Activated CD4-positive, CD25-positive, alpha-beta regulatory T cell treated with anti-CD3 and anti-CD28 coated beads, Interleukin-2, amount 50 U/mL, for 16 hours (primary cell): Measurements from ENCODE around the gene RNASE8.
"Not testable (repeated sequence)": the region's sequence is repeated elsewhere in the genome, so short reads cannot be mapped to it uniquely, and the experiment has no call there.

Experiments used
- DNase-seq: peaks from one replicate; pipeline ENCODE4 v3.0.0-alpha.2; 2020; ENCODE audit warnings: low read depth, low spot score

The RNASE8 gene

DNA sequence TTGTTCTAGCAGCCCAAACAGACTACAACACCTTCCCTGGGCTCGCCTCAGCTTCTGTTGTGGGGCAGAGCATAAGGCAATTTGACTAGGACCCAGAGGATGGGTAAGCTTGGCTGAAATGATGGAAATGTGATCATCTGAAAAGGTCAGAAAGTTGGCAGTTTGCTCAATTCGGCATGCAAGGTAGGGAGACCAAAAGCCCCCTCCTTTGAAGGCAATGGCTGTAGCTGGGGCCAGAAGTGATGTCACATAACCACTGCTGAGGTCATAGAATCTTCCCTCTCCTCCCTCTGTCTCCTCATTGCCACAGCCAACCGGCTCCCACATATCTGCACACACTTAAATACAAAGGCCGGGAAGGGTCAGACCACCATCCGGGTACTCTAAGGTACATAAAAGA is 27.7 kb upstream of the RNASE8 start, which contains the start of gene TPPP2:
Gene TPPP2 (plus strand): TSS at position 301 of the 400 bp plus-strand sequence. CDS start 365 bp downstream, outside the sequence.
- DNase-seq = no peak

DNA sequence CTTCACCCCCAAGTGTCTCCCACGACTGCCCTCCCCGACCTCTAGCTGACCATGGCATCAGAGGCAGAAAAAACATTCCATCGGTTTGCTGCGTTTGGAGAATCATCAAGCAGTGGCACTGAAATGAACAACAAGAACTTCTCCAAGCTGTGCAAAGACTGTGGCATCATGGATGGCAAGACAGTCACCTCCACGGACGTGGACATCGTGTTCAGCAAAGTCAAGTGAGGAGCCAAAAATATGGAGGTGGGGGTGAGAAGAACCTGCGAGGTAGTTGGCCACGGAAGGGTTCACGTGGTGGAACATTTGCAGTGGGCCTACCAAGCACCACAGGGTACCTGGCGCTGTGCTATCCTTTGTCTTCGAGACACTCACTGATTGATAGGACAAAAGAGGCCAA is 27.1 kb upstream of the RNASE8 start:
- no peak for DNase-seq

DNA sequence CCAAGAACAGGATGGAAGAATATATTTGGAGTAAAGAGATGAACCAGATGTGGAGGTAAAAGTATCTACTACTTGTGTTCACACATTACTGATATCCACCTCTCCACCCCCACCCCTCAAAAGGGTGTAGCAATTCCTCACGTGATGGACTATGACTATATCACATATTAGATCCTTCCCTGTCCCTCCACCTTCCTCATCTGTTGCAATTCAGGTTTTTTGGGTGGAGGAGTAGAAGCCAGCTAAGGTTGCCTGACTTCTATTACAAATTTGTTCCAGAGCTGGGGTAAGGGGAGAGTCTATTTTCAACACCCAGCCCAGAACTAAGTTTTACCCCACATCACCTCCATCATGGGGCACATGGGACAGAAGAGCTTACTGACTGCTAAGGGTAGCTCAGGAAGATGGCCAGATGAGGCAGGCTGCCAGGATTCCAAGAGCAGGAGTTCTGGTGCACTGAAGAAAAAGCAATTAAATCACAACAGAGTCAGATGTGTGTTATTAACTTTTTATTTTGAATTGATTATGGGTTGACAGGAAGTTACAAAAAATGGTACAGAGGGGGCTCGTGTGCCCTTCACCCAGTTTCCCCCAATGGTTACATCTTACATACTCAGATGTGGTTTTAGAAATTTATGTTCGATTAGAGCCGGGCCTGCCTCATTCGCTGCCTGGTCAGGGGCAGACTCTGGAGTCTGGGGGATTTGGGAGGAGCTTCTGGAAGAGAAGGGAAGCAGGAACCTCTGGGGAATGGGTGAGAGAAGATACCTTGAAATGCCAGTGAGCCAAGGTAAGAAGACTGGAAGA is 25.1 kb upstream of the RNASE8 start:
- DNase-seq = no peak

DNA sequence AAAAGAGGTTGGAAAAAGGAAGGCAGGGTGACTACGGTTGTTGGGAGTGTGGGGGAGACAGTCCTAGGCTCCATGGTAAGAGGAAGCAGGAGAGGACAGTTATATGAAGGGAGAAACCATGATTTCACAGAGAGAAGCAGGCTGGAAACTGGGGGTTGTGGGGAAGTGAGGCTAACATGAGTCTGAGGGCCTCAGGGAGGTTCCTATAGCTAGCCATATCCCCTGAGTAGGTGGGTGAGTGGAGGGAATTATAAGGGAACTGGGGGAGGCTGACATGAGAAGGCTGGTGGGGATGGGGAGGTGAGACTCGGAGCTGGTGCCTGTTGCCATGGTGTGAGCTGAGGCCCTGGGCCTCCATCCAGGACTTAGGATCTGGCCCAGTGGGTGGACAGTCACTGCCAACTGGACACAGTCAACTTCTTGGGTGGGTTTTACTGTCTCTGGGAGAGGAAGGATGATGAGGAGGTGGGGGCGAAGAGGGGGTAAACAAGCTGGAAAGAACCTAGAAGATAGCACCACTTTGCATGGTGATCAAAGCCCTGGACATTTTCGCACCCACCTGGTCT is 24.4 kb upstream of the RNASE8 start:
- DNase-seq = no peak

DNA sequence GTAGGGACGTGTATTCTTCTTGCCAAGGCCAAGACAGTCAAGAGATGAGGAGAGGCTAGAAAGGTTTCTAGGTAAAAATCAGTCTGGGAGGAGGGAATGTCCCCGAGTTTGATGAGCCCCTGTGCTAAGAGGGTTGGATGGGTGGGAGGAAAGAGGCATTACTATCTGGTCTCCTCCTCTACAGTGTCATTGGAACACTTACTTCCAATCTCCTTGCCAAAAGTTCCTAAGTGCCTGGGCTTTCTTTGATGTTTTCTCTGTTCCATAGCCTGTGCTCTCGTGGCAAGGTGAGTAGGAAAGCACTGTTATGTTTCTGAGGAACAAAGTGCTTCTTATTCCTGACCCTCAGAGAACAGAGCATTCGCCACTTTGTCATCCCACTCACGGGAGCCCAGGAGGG is 22.9 kb upstream of the RNASE8 start, which contains the start of gene RNASE13:
Gene RNASE13 (minus strand): TSS at position 101 of the 400 bp plus-strand sequence. CDS start 519 bp downstream, outside the sequence.
- no peak for DNase-seq

DNA sequence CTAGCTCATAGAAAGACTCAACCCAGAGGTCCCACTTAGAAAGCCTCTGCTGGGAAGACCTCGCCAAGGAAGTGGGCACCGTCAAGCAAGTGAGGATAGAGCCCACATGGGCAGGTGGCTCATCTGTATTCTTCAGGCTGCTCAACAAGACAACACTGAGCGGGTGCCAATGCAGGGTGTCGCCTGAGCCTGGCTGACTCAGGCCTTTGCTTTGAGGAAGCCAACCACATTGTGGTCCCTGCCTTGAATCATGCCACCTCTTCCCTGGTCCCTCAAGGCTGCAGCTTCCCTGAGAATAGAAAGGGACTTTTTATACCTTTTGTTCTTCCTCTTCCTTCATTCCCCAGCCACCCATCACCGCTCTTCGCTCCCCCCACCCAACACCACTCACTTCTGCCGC is 20.9 kb upstream of the RNASE8 start:
- DNase-seq = no peak

DNA sequence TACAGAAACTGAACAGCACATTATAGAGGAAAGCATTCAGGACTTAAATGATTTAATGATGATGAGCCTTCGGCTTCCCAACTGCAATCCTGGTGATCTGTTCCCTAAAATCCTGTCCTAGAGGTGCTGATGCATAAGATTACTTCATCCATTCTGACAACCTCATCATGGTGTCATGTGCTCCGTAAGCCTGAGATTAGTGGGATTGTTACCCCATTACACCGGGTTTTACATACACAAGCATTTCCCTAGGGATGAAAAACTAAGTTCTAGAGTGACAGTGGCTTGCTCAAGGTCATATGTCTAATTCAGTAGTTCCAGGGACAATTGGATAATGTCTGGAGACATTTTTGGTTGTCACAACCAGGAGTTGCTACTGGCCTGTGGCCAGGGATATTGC is 20.5 kb upstream of the RNASE8 start:
- no peak for DNase-seq

DNA sequence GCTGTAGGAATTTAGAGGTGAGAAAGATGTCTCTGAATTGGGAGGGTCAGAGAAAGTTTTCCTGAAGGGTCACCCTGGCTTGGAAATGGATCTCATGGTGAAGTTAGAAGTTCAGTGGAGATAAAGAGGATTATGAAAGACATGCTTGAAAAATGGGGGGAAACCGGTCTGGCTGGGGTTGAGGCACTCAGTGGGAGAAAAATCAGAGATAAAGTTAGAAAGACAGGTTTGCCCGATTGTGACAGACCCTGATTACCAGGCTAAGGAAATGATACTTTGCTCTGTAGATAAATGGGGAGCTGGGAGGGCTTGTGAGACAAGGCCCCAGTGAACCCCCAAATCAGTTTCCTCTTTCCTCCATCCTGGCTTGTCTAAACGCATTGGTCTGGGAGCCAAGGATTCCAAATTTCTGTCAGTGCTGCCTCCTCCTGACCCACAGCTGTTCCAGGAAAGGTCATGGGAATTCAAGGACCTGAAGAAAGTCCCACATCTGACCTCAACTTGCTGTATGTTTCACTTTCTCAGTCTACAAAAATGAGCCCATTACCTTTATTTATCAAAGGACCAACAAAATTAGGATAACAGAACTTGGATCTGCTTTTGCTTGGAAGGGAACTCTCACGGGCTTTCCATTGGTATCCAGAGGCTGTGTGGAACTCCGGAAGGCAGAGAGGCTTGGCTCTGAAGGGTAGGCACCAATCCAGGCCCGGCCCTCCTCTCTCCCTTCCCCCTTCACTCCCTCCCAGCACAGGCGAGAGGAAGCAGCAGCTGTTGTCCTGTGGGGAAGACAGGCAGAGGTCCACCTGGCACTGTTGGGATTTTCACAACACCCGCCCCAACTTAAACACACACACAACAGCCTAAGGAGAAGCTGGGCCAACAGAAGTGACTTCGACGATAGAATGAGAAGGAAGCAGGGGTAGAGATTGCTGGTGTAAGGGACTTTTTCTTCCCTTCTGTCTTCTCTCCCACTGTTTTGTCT is 18.9 kb upstream of the RNASE8 start:
- no peak for DNase-seq

DNA sequence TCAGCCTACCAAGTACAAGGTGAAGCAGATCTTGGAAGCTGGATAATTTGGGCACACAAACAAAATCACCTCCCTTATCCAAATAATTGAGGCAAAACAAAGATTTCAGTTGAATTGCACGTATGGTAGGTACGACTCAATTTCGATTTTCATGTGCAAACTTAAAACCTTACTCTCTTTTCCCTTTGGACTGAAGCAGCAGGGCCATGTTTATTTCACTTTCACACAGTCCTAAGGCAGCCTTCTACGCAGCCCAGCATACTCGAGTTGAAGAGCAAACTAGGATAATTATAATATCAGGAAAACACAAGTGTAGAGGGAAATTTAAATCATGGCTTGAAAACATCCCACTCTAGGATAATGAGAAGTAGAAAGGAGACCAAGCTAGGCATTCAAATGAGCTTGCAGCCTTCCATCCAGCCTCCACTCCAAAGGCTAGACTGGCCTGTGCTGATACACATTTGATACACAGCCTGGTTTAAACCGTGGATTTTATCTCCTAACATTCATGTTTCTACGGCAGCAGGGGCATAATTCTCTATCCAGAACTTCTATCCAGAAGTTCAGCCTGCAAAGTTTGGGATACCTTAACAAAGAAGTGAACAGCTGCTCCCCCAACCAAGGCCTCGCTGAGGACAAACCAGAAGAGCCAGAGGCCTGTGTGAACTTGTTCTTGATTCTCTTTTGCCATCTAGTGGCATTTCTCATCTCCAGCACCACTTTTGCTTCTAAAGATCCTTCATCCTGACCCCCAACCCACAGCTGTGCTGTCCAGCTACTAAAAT is 17.8 kb upstream of the RNASE8 start:
- DNase-seq = no peak

DNA sequence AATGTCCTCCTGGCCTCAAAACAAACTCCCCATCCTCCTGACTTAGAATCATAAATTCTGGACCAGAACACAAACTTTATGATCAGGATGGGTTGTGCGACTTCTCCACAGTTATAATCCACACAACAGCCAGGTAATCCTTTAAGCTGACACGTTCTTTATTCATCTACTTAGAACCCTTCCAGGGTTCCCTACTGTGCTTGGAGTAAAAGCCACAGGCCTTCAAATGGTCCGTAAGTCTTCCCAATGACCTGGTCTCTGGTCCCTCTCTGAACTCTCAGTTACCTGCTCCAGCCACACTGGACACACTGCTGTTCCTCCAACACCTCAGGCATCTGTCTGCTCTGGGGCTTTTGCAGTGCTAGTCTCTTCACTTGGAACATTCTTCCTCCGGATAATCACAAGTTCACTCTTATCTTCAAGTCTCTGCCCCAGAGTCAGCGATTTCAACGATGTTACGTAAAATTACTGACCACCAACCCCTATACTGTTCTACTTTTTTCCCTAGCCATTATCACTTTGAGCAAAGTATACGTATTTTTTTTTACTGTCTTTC is 17.2 kb upstream of the RNASE8 start:
- no peak for DNase-seq

DNA sequence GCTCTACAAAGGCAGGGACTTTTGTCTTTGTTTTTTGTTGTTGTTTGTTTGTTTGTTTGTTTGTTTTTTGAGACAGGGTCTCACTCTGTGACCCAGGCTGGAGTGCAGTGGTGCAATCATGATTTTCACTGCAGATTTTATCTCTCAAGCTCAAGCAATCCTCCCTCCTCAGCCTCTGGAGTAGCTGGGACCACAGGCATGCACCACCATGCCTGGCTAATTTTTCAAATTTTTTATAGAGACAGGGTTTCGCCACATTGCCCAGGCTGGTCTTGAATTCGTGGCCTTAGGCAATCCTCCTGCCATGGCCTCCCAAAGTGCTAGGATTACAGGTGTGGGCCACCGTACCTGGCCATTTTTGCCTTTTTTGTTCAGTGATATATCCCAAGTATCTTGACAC is 16.7 kb upstream of the RNASE8 start:
- DNase-seq = not testable (repeated sequence)

DNA sequence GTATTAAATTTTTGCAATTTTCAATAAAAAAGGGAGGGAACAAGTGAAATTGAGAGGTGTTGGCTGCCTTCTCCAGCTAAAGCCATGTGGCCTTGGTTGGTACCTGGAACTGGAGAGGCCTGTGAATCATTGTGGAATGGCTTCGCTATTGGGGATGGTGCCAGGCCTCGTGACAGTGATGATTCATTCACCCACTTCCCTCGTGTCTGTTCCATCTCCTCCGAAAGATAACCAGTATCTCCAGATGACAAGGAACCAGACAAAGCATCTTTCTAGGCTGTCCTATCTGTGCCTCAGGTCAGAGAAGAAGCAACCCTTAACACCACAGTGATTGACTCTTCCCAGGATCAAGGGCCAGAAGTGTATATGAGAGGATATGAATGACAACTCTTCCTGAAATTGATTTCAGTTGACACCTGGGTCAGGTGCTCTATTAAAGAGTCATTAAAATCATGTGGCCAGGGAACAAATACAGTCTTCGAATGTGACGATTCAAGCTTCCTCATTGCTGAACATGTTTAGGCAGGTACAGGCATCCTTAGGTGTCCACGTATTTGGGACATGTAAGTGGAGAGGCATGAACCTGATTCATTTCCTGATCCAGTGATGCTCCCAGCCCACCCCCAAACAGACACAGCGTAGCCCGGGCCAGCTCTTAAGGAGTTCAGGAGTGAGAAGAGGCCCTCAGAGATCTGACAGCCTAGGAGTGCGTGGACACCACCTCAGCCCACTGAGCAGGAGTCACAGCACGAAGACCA is 15.8 kb upstream of the RNASE8 start, which contains the start of gene RNASE7:
Gene RNASE7 (plus strand): TSS at position 687 of the 758 bp plus-strand sequence. CDS start 631 bp downstream, outside the sequence.
- DNase-seq = no peak

DNA sequence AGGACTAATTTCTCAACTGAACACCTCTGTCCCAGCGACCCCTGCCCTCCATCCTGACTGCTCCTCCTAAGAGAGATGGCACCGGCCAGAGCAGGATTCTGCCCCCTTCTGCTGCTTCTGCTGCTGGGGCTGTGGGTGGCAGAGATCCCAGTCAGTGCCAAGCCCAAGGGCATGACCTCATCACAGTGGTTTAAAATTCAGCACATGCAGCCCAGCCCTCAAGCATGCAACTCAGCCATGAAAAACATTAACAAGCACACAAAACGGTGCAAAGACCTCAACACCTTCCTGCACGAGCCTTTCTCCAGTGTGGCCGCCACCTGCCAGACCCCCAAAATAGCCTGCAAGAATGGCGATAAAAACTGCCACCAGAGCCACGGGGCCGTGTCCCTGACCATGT is 14.7 kb upstream of the RNASE8 start:
- DNase-seq = no peak

DNA sequence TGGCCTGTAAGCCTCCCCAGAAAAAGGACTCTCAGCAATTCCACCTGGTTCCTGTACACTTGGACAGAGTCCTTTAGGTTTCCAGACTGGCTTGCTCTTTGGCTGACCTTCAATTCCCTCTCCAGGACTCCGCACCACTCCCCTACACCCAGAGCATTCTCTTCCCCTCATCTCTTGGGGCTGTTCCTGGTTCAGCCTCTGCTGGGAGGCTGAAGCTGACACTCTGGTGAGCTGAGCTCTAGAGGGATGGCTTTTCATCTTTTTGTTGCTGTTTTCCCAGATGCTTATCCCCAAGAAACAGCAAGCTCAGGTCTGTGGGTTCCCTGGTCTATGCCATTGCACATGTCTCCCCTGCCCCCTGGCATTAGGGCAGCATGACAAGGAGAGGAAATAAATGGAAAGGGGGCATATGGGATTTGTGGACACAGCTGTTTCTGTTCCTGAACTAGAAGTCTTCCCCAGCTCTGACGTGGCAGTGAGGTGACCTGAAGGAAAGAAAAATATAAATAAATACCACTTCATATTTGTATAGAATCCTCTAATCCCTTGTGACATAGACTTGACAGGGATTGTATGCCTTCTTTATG is 14.1 kb upstream of the RNASE8 start:
- no peak for DNase-seq

DNA sequence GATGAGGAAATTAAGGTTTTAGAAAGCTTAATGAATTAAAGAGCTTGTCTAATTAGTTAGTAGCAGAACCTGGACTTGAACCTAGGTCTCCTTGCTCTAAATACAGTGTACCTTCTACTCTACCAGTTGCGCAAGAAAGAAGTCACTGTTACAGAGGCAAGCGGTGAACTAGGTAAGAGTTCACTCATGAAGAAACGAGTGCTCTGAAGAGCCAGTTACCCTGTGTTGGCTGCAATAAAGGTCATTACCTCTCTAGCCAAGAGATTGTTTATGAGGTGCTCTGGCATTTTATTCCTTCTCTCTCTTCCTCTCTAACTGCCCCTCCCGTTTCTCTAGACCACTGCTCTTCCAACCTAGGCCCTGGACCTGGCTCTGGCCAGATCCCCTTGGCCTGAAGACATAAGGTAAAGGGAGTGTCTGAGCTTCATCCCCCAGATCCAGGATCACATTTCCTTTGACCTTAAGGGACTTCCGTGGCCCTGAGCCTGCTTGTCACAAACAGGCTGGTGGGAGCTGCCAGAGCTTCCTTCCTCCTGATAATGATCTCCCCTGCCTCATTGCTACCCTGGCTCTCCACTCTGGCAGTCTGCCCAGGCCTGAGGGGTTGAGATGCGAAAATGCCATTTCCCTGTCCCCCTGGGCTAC is 13.5 kb upstream of the RNASE8 start:
- no peak for DNase-seq

DNA sequence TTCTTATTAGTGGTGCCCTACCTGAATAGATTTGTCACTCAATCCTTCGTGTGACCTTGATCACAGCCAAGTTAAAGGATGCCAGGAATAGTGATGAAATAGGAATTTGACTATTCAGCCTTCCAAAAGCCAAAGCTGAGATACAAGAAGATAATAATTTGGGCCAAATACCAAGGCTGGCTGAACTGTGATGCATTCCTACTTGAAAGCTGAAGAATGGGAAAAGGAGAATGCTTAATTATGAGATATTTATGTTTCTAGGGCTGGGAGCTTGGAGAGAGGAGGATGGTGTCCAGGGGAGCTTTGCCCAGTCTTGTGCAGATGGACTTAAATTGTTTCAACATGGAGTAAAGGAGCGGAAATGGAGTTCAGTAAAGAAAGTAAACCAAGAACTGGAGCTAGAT is 10.2 kb upstream of the RNASE8 start:
- no peak for DNase-seq

DNA sequence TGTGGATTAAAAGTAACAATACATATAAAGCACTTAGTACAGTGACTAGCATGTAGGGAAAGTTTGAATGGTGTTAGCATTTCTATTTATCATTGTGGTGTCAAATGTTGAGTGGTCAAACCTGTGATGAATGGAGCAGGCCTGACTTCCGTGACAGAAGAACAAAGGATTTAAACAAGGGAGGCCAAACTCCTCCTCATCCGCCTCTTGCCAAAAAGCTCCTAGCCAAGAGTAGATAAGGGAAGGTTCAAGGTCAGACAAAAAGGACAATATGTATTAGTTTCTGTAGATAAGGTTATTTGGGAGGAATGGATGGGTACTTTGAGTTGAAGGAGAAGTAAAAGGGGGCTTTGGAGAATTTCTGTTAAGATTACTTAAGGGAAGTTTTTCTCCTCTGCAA is 9.0 kb upstream of the RNASE8 start:
- DNase-seq = no peak

DNA sequence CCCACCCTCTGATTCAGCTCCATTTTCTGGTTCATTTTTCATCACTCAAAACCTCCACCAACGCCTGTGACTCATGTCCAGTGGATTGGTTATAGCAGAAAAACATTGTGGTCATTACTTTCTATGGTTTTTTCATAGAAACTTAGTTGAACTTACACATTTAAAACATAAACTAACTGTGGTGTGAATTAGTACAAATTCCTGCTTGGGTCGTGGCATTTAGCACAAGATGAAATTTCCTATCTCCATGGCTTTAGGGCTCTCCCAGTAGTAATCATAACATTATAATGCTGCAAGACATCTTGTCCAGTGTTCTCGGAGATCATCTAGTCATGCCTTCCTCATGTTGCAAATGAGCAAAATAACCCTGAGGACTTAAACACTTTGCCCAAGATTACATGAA is 8.3 kb upstream of the RNASE8 start:
- DNase-seq = no peak

DNA sequence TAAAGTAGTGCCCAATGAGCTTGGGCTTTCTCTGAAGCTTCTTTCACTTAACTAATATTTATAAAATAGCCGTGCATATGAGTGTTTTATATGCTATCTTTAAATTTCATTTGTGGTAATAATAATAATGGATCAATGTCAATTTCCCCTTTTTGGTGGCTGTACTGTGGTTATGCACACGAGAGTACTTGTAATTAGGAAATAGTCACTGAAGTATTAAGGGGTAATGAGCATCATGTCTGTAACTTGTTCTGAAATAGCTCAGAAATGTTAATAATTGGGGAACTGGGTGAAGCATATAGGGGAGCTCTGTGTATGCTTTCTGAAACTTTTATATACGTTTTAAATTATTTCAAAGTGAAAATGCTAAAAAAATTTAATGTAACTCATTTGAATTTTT is 7.0 kb upstream of the RNASE8 start:
- no peak for DNase-seq
